Measurements from ENCODE around the gene MRPS2.

DNA sequence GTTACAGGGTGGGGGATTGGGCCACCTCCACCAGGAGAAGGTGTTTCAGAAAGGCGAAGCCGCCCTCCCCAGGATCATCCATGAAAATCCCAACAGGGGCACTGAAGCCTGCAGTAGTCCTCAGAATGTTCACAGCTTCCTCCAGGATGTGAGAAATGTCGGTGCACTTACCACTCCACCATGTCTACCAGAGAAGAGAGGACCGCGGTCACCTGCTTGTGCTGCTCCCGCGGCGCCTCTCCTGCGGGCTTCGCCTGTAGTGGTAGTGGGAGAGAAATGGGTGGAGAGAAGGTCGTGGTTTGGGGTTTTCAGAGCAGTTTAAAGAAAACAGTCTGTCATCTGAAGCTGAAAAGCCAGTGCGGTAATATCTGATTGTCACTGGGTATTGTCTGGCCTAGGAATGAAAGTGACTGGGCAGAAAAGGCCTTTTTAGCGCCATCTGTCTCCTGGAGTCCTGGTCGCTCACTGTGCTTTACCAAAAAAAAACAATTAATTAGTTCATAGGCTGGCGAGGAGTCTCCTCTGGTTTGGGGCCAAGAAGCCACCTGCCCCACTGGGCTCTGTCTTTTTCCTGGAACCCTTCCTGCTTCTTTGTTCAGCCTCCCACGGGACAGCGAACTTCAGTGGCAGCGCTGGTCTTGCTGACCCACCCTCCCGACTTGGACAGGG is 43.9 kb upstream of the MRPS2 start:
- TF ChIP-seq, protein P1, sequence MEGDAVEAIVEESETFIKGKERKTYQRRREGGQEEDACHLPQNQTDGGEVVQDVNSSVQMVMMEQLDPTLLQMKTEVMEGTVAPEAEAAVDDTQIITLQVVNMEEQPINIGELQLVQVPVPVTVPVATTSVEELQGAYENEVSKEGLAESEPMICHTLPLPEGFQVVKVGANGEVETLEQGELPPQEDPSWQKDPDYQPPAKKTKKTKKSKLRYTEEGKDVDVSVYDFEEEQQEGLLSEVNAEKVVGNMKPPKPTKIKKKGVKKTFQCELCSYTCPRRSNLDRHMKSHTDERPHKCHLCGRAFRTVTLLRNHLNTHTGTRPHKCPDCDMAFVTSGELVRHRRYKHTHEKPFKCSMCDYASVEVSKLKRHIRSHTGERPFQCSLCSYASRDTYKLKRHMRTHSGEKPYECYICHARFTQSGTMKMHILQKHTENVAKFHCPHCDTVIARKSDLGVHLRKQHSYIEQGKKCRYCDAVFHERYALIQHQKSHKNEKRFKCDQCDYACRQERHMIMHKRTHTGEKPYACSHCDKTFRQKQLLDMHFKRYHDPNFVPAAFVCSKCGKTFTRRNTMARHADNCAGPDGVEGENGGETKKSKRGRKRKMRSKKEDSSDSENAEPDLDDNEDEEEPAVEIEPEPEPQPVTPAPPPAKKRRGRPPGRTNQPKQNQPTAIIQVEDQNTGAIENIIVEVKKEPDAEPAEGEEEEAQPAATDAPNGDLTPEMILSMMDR (IDR thresholded peaks at IDR 0.05), result no peak
- no peak for TF ChIP-seq EZH2phosphoT487 (IDR thresholded peaks at IDR 0.05)

Measured in neural progenitor cell (in vitro differentiated cells).